ENCODE measurements around the gene UBE2C. TPM values are rescaled to one million over a fixed set of nuclear protein-coding genes. Genes with fewer than 3 reads are reported as not detected.

The UBE2C gene
- total RNA-seq, 1 experiment from 2014 or later = 205 TPM

DNA sequence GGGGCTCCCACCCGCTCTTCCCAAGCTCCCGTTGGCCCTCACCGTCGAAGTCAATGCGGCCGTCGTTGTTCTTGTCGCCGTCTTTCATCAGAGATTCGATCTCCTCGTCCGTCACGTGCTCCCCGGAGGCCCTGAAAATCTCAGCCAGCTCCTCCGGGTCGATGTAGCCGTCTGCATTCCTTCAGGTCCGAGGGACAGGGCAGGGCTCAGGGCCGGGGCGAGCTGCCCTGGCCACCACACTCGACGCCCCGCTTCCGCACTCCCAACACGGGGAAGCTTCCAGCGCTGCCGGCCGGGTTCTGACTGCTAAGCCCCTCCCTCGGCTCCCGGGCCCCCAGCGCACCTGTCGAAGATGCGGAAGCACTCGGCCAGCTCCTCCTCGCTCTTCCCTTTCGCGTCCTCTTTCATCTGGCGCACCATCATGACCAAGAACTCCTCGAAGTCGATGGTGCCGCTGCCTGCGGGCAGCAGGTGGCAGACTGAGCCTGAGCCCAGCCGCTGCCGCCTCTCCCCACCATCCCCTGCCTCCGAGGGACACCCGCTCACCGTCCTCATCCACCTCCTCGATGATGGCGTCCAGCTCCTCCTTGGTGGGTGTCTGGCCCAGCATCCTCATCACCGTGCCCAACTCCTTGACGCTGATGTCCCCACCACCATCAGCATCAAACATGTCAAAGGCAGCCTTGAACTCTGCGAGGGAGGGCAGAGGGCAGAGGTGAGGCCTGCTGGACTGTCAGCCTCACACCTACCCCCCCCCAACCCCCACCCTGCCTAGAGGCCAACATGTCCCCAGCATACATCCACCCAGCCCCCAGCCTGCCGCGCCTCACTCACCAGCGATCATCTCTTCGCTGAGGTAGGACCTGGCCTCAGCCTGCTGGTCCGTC, 11.7 kb downstream of the UBE2C start:
- H3K4me2 ChIP-seq (ENCODE audit: low read length) = no peak overlapping the region
- H3K4me3 ChIP-seq (replicated peaks in 1 of 2; ENCODE audit: low read depth in 1 of 2, low read length in 2 of 2) = no peak overlapping the region
- DNase-seq (ENCODE audit: low read depth, low spot score) (no peak), ATAC-seq (peak; percentile 82)
- no peaks in the 10 kb centered on the region for H4K20me1 ChIP-seq (ENCODE audit: insufficient read depth)
- no peak overlapping the region for H3K27ac ChIP-seq (ENCODE audit: low read depth, low read length)
- peaks cover 9 to 22% of the 10 kb centered on the region in 2 experiments; a peak in 3 of 4 replicates for H3K4me1 ChIP-seq (ENCODE audit: control insufficient read depth in 1 of 2, insufficient read depth in 2 of 2, low read length in 2 of 2)
- H3K27me3 ChIP-seq (ENCODE audit: insufficient read depth, low read length) = no peaks in the 10 kb centered on the region
- H3K36me3 ChIP-seq (ENCODE audit: control insufficient read depth in 1 of 2, insufficient read depth in 2 of 2, low read length in 2 of 2) = no peaks in the 10 kb centered on the region
- H2AFZ ChIP-seq (ENCODE audit: low read depth, low read length, poor library complexity, severe bottlenecking) = no peak overlapping the region
- BruUV-seq (replicated peaks) = no TSS peak
- peak; percentile 31 to 61 (median 61); a peak in 4 of 6 replicates for TF ChIP-seq CTCF (IDR thresholded peaks at IDR 0.05 in 2 of 3, conservative IDR thresholded peaks at IDR 0.05 in 1 of 3; ENCODE audit: borderline replicate concordance in 1 of 3, insufficient read depth in 1 of 3, low read depth in 2 of 3, low read length in 2 of 3)
- peak; percentile 42 for TF ChIP-seq TCF7L2 (IDR thresholded peaks at IDR 0.05; ENCODE audit: borderline replicate concordance, extremely low read depth, insufficient read depth, insufficient read length)
- no peak for TF ChIP-seq ELF1 (IDR thresholded peaks at IDR 0.05; ENCODE audit: borderline replicate concordance, low read depth)
- peak; percentile 68 for TF ChIP-seq RAD21 (IDR thresholded peaks at IDR 0.05; ENCODE audit: low read depth)
- RAD21 ChIA-PET (ENCODE audit: low non-redundant PET in 1 of 2, low total read pairs in 2 of 2, uncharacterized antibody in 2 of 2, unreplicated experiment in 2 of 2) = interaction anchor here in 1 of 2 experiments (0.6 to 0.7 kb wide), 2 partner anchors 39 to 139 kb away, joined by 3 read pairs; no protein-coding TSS in a partner anchor
- POLR2A ChIA-PET = no interaction called here
- H3K9ac ChIP-seq (ENCODE audit: low read length) = no peak overlapping the region
- no peaks in the 10 kb centered on the region for H3K79me2 ChIP-seq (ENCODE audit: insufficient read depth, low read length)
- CTCF ChIA-PET = interaction anchor here (1.5 to 1.9 kb wide), 2 partner anchors 110 to 137 kb away, joined by 6 read pairs; partner anchors contain the start of gene PCIF1
- no peaks in the 10 kb centered on the region for H3K9me2 ChIP-seq (ENCODE audit: insufficient read depth)
- intact Hi-C loops (cut with micrococcal nuclease) = loop anchor here (2.0 kb wide), 1 partner anchor 139 kb away; no protein-coding TSS in a partner anchor
- no peaks in the 10 kb centered on the region for H3K9me3 ChIP-seq (ENCODE audit: control insufficient read depth in 1 of 2, insufficient read depth in 1 of 2, low read depth in 1 of 2, low read length in 2 of 2)

Measured in HCT116 (cell line).